H9 (cell line): ENCODE data around the gene PARK7. TPM values are rescaled to one million over a fixed set of nuclear protein-coding genes. Genes with fewer than 3 reads are reported as not detected.

ENCODE experiments used
- DNase-seq: peaks from one replicate; pipeline ENCODE4 v3.0.0-alpha.2; 2017
- H2AFZ ChIP-seq: one replicate; pipeline ENCODE4 v1.6.1; 2013; ENCODE audit warnings: mild to moderate bottlenecking, low read length, control low read depth, moderate library complexity
- H2AK5ac ChIP-seq: 2 replicates; pipeline ENCODE4 v1.6.1; 2013; ENCODE audit warnings: low read length, control low read depth, mixed read lengths; ENCODE audit not compliant: insufficient read length
- H2BK120ac ChIP-seq: one replicate; pipeline ENCODE4 v1.6.1; 2013; ENCODE audit warnings: low read depth, mild to moderate bottlenecking, low read length, control low read depth, inconsistent platforms; ENCODE audit not compliant: poor library complexity, severe bottlenecking
- H2BK12ac ChIP-seq: 2 replicates; pipeline ENCODE4 v1.6.1; 2013; ENCODE audit warnings: low read length, control low read depth, mixed read lengths, low read depth; ENCODE audit not compliant: insufficient read length
- H2BK15ac ChIP-seq: 2 replicates; pipeline ENCODE4 v1.6.1; 2013; ENCODE audit warnings: low read depth, low read length, control low read depth
- H2BK20ac ChIP-seq: one replicate; pipeline ENCODE4 v1.6.1; 2013; ENCODE audit warnings: low read depth, mild to moderate bottlenecking, low read length, control low read depth, inconsistent platforms; ENCODE audit not compliant: poor library complexity, severe bottlenecking
- H2BK5ac ChIP-seq: 2 replicates; pipeline ENCODE4 v1.6.1; 2013; ENCODE audit warnings: low read length, control low read depth, mixed read lengths; ENCODE audit not compliant: insufficient read length
- H3K14ac ChIP-seq: 2 replicates; pipeline ENCODE4 v1.6.1; 2013; ENCODE audit warnings: low read length, control low read depth; ENCODE audit not compliant: insufficient read depth
- H3K18ac ChIP-seq: 2 replicates; pipeline ENCODE4 v1.6.1; 2013; ENCODE audit warnings: low read depth, mild to moderate bottlenecking, mixed read lengths, low read length, control low read depth; ENCODE audit not compliant: insufficient read length
- H3K23ac ChIP-seq: 2 replicates; pipeline ENCODE4 v1.6.1; 2013; ENCODE audit warnings: low read length, control low read depth, mixed read lengths, low read depth; ENCODE audit not compliant: insufficient read length
- H3K23me2 ChIP-seq: 2 replicates; pipeline ENCODE4 v1.6.1; 2013; ENCODE audit warnings: low read depth, mild to moderate bottlenecking, mixed read lengths, low read length, control low read depth; ENCODE audit not compliant: insufficient read length, poor library complexity, severe bottlenecking
- H3K27ac ChIP-seq: 2 replicates; pipeline ENCODE4 v1.5.1; 2013; ENCODE audit warnings: low read length, control low read depth, mixed read lengths, low read depth; ENCODE audit not compliant: insufficient read length
- H3K27me3 ChIP-seq: 2 replicates; pipeline ENCODE4 v1.6.1; 2013; ENCODE audit warnings: low read length, control low read depth, inconsistent platforms; ENCODE audit not compliant: insufficient read depth
- H3K4ac ChIP-seq: 2 replicates; pipeline ENCODE4 v1.6.1; 2013; ENCODE audit warnings: low read depth, mild to moderate bottlenecking, control low read depth, inconsistent platforms, low read length, moderate library complexity
- H3K4me1 ChIP-seq: 2 replicates; pipeline ENCODE4 v1.6.1; 2013; ENCODE audit warnings: low read length, control low read depth, inconsistent platforms; ENCODE audit not compliant: insufficient read depth
- H3K4me2 ChIP-seq: 2 replicates; pipeline ENCODE4 v1.6.1; 2013; ENCODE audit warnings: low read length, control low read depth, mixed read lengths; ENCODE audit not compliant: insufficient read length, insufficient read depth
- H3K56ac ChIP-seq: 2 replicates; pipeline ENCODE4 v1.6.1; 2013; ENCODE audit warnings: low read depth, mild to moderate bottlenecking, mixed read lengths, low read length, control low read depth; ENCODE audit not compliant: insufficient read length
- H3K79me1 ChIP-seq: 2 replicates; pipeline ENCODE4 v1.6.1; 2013; ENCODE audit warnings: low read depth, mild to moderate bottlenecking, moderate library complexity, low read length, control low read depth, inconsistent platforms; ENCODE audit not compliant: insufficient read depth, poor library complexity, severe bottlenecking
- H3K79me2 ChIP-seq: 2 replicates; pipeline ENCODE4 v1.6.1; 2013; ENCODE audit warnings: low read length, control low read depth, inconsistent platforms; ENCODE audit not compliant: insufficient read depth
- H3K9ac ChIP-seq: 2 replicates; pipeline ENCODE4 v1.6.1; 2013; ENCODE audit warnings: low read length, control low read depth, mixed read lengths; ENCODE audit not compliant: insufficient read length; ENCODE audit errors: extremely low read depth
- H3K9me3 ChIP-seq: one replicate; pipeline ENCODE4 v1.6.1; 2013; ENCODE audit warnings: low read depth, low read length, inconsistent platforms; ENCODE audit not compliant: control insufficient read depth
- H3T11ph ChIP-seq: one replicate; pipeline ENCODE4 v1.6.1; 2013; ENCODE audit warnings: mild to moderate bottlenecking, low read length, control low read depth, inconsistent platforms
- H4K20me1 ChIP-seq: one replicate; pipeline ENCODE4 v1.6.1; 2013; ENCODE audit not compliant: control insufficient read depth, insufficient read length, insufficient read depth
- H4K5ac ChIP-seq: 2 replicates; pipeline ENCODE4 v1.6.1; 2013; ENCODE audit warnings: low read depth, mild to moderate bottlenecking, mixed read lengths, low read length, control low read depth; ENCODE audit not compliant: insufficient read length
- H4K8ac ChIP-seq: replicated peaks from 2 replicates; pipeline ENCODE4 v1.6.1; 2013; ENCODE audit warnings: low read length, control low read depth, mixed read lengths, low read depth; ENCODE audit not compliant: insufficient read length
- H4K91ac ChIP-seq: 2 replicates; pipeline ENCODE4 v1.6.1; 2013; ENCODE audit warnings: low read depth, mild to moderate bottlenecking, moderate library complexity, mixed read lengths, low read length, control low read depth; ENCODE audit not compliant: insufficient read length
- H3K27ac Mint-ChIP-seq, 3 experiments: 2 replicates in 2 of 3; 3 replicates in 1 of 3; pipeline ENCODE4 v1.8.0; 2020 to 2021; ENCODE audit warnings: mixed read lengths in 3 of 3, mild to moderate bottlenecking in 1 of 3, moderate library complexity in 1 of 3
- H3K27me3 Mint-ChIP-seq: 2 replicates; pipeline ENCODE4 v1.8.0; 2021; ENCODE audit warnings: low read depth, mild to moderate bottlenecking, moderate library complexity, mixed read lengths
- H3K36me3 Mint-ChIP-seq, 3 experiments: 2 replicates in 2 of 3; 3 replicates in 1 of 3; pipeline ENCODE4 v1.8.0; 2020 to 2021; ENCODE audit warnings: low read depth in 3 of 3, mixed read lengths in 3 of 3; ENCODE audit not compliant: insufficient read depth in 1 of 3
- H3K4me1 Mint-ChIP-seq, 2 experiments: 2 replicates each; pipeline ENCODE4 v1.8.0; 2020; ENCODE audit warnings: mixed read lengths in 2 of 2
- H3K4me3 Mint-ChIP-seq, 2 experiments: 2 replicates in 1 of 2; 3 replicates in 1 of 2; pipeline ENCODE4 v1.8.0; 2020 to 2021; ENCODE audit warnings: mild to moderate bottlenecking in 2 of 2, mixed read lengths in 2 of 2, moderate library complexity in 1 of 2
- H3K9me3 Mint-ChIP-seq, 2 experiments: 2 replicates in 1 of 2; 3 replicates in 1 of 2; pipeline ENCODE4 v1.8.0; 2020; ENCODE audit warnings: mild to moderate bottlenecking in 2 of 2, mixed read lengths in 2 of 2, moderate library complexity in 1 of 2
- CTCF ChIP-seq: fragments of 200-600 bp; sonication (generic); conservative IDR thresholded peaks from 3 replicates; pipeline ENCODE4 v1.8.0; 2021; ENCODE audit warnings: antibody characterized with exemption, mild to moderate bottlenecking
- WGBS: extraction: QIAGEN DNeasy Blood & Tissue Kit; methylation state at CpG from one replicate; pipeline ENCODE4 v1.1.7; 2013; ENCODE audit warnings: missing lambda C conversion rate, low lambda C conversion rate, mixed read lengths; ENCODE audit not compliant: insufficient read length; ENCODE audit errors: extremely low coverage; 5-methylcytosine and 5-hydroxymethylcytosine counted together
- total RNA-seq: library from RNA; stranded (reverse); gene quantifications from 2 replicates; pipeline ENCODE4 v1.2.1, GENCODE V29; 2021

The PARK7 gene
- total RNA-seq, 1 experiment from 2014 or later, result 370 TPM

DNA sequence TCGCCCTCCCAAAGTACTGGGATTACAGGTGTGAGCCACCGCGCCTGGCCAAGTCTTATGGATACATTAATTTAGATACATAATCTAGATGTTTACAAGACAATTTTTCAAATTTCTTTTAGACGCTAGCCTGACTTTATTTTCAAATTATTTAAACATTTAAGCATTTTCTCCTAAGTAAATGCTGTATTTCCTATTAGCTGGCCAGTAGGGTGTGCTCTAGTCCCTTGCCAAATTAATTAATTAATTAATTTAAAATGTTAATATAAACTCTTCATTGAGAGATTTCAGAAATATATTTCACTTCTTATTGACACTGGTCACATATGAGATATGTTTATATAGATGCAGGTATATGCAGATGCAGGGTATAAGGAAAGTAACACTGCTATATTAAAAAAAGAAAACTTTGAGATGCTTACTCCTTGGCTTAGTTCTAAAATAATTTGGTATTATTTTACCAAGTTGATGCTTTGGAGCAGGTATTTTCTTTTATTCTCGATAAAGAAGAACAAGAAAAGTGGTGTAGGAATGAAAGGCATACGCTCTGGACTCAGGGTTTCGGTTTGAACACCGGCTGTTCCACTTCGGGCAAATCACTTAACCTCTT, 69.8 kb downstream of the PARK7 start:
- Mint-ChIP-seq H3K4me3 (no peak overlapping the region), H3K4me1 (peaks cover 18 to 24% of the 10 kb centered on the region in 2 experiments), H3K36me3 (no peaks in the 10 kb centered on the region), H3K27ac (no peak overlapping the region), H3K9me3 (no peaks in the 10 kb centered on the region), H3K27me3 (peaks cover 9% of the 10 kb centered on the region)
- no peak overlapping the region for H3K27ac ChIP-seq
- no peak overlapping the region for H4K8ac ChIP-seq
- H3K79me1 ChIP-seq, result no peaks in the 10 kb centered on the region
- H3K18ac ChIP-seq, result no peak overlapping the region
- peak; percentile 86 for TF ChIP-seq CTCF
- H4K20me1 ChIP-seq, result no peaks in the 10 kb centered on the region
- H3K23ac ChIP-seq, result no peak overlapping the region
- H3K4me2 ChIP-seq, result no peak overlapping the region
- no peak overlapping the region for H2BK15ac ChIP-seq
- H2AFZ ChIP-seq, result no peak overlapping the region
- no peak overlapping the region for H2BK5ac ChIP-seq
- no peaks in the 10 kb centered on the region for H3K9me3 ChIP-seq
- no peak overlapping the region for H2AK5ac ChIP-seq
- peaks cover 5% of the 10 kb centered on the region for H3K23me2 ChIP-seq
- no peak overlapping the region for H4K91ac ChIP-seq
- no peak overlapping the region for H3T11ph ChIP-seq
- no peak overlapping the region for H3K4ac ChIP-seq
- no peak overlapping the region for H2BK12ac ChIP-seq
- no peak overlapping the region for H3K14ac ChIP-seq
- peaks cover 3% of the 10 kb centered on the region; the same call in 1 of the 2 replicates for H3K4me1 ChIP-seq
- H2BK120ac ChIP-seq, result no peak overlapping the region
- no CpG with 5 or more reads among the region's 9 CpGs for WGBS
- no peak overlapping the region for H3K9ac ChIP-seq
- no peak overlapping the region for H4K5ac ChIP-seq
- no peak overlapping the region for H3K56ac ChIP-seq
- no peak overlapping the region for H2BK20ac ChIP-seq
- no peaks in the 10 kb centered on the region for H3K79me2 ChIP-seq
- no peaks in the 10 kb centered on the region; the same call in 1 of the 2 replicates for H3K27me3 ChIP-seq
- DNase-seq, result no peak
